ENCODE data around the gene SLC30A10. TPM values are rescaled to one million over a fixed set of nuclear protein-coding genes. Genes with fewer than 3 reads are reported as not detected.
"Not testable (repeated sequence)": the region's sequence is repeated elsewhere in the genome, so short reads cannot be mapped to it uniquely, and the experiment has no call there.

Gene SLC30A10
- total RNA-seq, 1 donor from 2014 or later = 0.09 TPM

- Histone ChIP-seq H3K79me2 (ENCODE audit: low read depth) (no peaks in the 10 kb centered on the region), H2AFZ (replicated peaks) (no peak overlapping the region), H3K4me3 (no peak overlapping the region), H3K27ac (no peak overlapping the region), H3F3A (ENCODE audit: low read depth) (peaks cover 3% of the 10 kb centered on the region), H3K9me3 (ENCODE audit: low read depth) (no peaks in the 10 kb centered on the region), H4K20me1 (ENCODE audit: low read depth) (no peaks in the 10 kb centered on the region), H3K36me3 (no peaks in the 10 kb centered on the region), H3K4me1 (no peaks in the 10 kb centered on the region), H3K4me2 (no peak overlapping the region), H3K27me3 (no peaks in the 10 kb centered on the region), H3K9ac (no peak overlapping the region)
- Mint-ChIP-seq H3K4me1 (peaks cover 3% of the 10 kb centered on the region), H3K9me3 (peaks cover 2% of the 10 kb centered on the region), H3K27ac (no peak overlapping the region), H3K4me3 (no peak overlapping the region), H3K27me3 (ENCODE audit: insufficient read depth, low read depth) (no peaks in the 10 kb centered on the region), H3K36me3 (no peaks in the 10 kb centered on the region)
- no peak for DNase-seq (ENCODE audit: low spot score)
- TF ChIP-seq CTCF (IDR thresholded peaks at IDR 0.05) = no peak
- no peak for TF ChIP-seq EZH2phosphoT487 (IDR thresholded peaks at IDR 0.05)
- TF ChIP-seq EZH2 (IDR thresholded peaks at IDR 0.05) = no peak
Observed at GRCh38 chr1:219954736-219955421, 26.5 kb upstream of the SLC30A10 start.

- Histone ChIP-seq H3K4me2 (no peak overlapping the region), H3F3A (ENCODE audit: low read depth) (no peaks in the 10 kb centered on the region), H3K79me2 (ENCODE audit: low read depth) (no peaks in the 10 kb centered on the region), H3K4me3 (no peak overlapping the region), H3K9me3 (ENCODE audit: low read depth) (no peaks in the 10 kb centered on the region), H3K9ac (no peak overlapping the region), H2AFZ (replicated peaks) (no peak overlapping the region), H3K27ac (no peak overlapping the region), H3K4me1 (no peaks in the 10 kb centered on the region), H3K36me3 (no peaks in the 10 kb centered on the region), H3K27me3 (no peaks in the 10 kb centered on the region), H4K20me1 (ENCODE audit: low read depth) (no peaks in the 10 kb centered on the region)
- H3K4me3 Mint-ChIP-seq = no peak overlapping the region
- no peak for DNase-seq (ENCODE audit: low spot score)
- no peaks in the 10 kb centered on the region for H3K27me3 Mint-ChIP-seq (ENCODE audit: insufficient read depth, low read depth)
- peaks cover 2% of the 10 kb centered on the region for H3K9me3 Mint-ChIP-seq
- H3K36me3 Mint-ChIP-seq = no peaks in the 10 kb centered on the region
- no peak overlapping the region for H3K27ac Mint-ChIP-seq
- TF ChIP-seq EZH2 (IDR thresholded peaks at IDR 0.05) (no peak), CTCF (IDR thresholded peaks at IDR 0.05) (no peak), EZH2phosphoT487 (IDR thresholded peaks at IDR 0.05) (no peak)
- peaks cover 3% of the 10 kb centered on the region for H3K4me1 Mint-ChIP-seq
Observed at GRCh38 chr1:219954052-219954451, 25.7 kb upstream of the SLC30A10 start.

- H4K20me1 ChIP-seq (ENCODE audit: low read depth) = no peaks in the 10 kb centered on the region
- Mint-ChIP-seq H3K27me3 (ENCODE audit: insufficient read depth, low read depth) (no peaks in the 10 kb centered on the region), H3K27ac (no peak overlapping the region), H3K4me3 (no peak overlapping the region), H3K9me3 (peaks cover 2% of the 10 kb centered on the region), H3K36me3 (no peaks in the 10 kb centered on the region), H3K4me1 (peaks cover 3% of the 10 kb centered on the region)
- no peak overlapping the region for H3K4me2 ChIP-seq
- H3K27ac ChIP-seq = no peak overlapping the region
- H3K4me1 ChIP-seq = no peaks in the 10 kb centered on the region
- H3K79me2 ChIP-seq (ENCODE audit: low read depth) = no peaks in the 10 kb centered on the region
- H3K27me3 ChIP-seq = no peaks in the 10 kb centered on the region
- H3K9me3 ChIP-seq (ENCODE audit: low read depth) = no peaks in the 10 kb centered on the region
- H3K4me3 ChIP-seq = no peak overlapping the region
- H3F3A ChIP-seq (ENCODE audit: low read depth) = no peaks in the 10 kb centered on the region
- H3K9ac ChIP-seq = no peak overlapping the region
- no peak for DNase-seq (ENCODE audit: low spot score)
- TF ChIP-seq EZH2 (IDR thresholded peaks at IDR 0.05) = no peak
- no peak for TF ChIP-seq EZH2phosphoT487 (IDR thresholded peaks at IDR 0.05)
- no peak for TF ChIP-seq CTCF (IDR thresholded peaks at IDR 0.05)
- no peaks in the 10 kb centered on the region for H3K36me3 ChIP-seq
- H2AFZ ChIP-seq (replicated peaks) = no peak overlapping the region
Observed at GRCh38 chr1:219952361-219952760, 24.0 kb upstream of the SLC30A10 start.

- H3K9me3 Mint-ChIP-seq, H3K4me1 ChIP-seq: not testable (repeated sequence)
Observed at GRCh38 chr1:219949227-219949626, 20.9 kb upstream of the SLC30A10 start.

GRCh38 chr1:219948766-219949165 lies 20.4 kb upstream of the SLC30A10 start:
- not testable (repeated sequence) for H3K27ac ChIP-seq; H3K4me3 Mint-ChIP-seq; H3K79me2 ChIP-seq (ENCODE audit: low read depth); H3K4me3 ChIP-seq; H3K27me3 ChIP-seq; H3F3A ChIP-seq (ENCODE audit: low read depth); H3K4me1 ChIP-seq; H3K36me3 Mint-ChIP-seq; H3K9me3 Mint-ChIP-seq; H3K4me1 Mint-ChIP-seq; H2AFZ ChIP-seq (replicated peaks); H4K20me1 ChIP-seq (ENCODE audit: low read depth); H3K9ac ChIP-seq; H3K9me3 ChIP-seq (ENCODE audit: low read depth); H3K4me2 ChIP-seq; H3K36me3 ChIP-seq; H3K27ac Mint-ChIP-seq; H3K27me3 Mint-ChIP-seq (ENCODE audit: insufficient read depth, low read depth); DNase-seq (ENCODE audit: low spot score)

More at GRCh38 chr1:219949227-219949626, 20.9 kb upstream of the SLC30A10 start:
- not testable (repeated sequence) for H3K36me3 Mint-ChIP-seq; H3F3A ChIP-seq (ENCODE audit: low read depth); H3K27ac Mint-ChIP-seq; DNase-seq (ENCODE audit: low spot score); H3K9me3 ChIP-seq (ENCODE audit: low read depth); H3K4me2 ChIP-seq; H3K27me3 Mint-ChIP-seq (ENCODE audit: insufficient read depth, low read depth); H3K9ac ChIP-seq; H3K27ac ChIP-seq; H3K36me3 ChIP-seq; H3K27me3 ChIP-seq; H3K4me1 Mint-ChIP-seq; H2AFZ ChIP-seq (replicated peaks); H4K20me1 ChIP-seq (ENCODE audit: low read depth); H3K79me2 ChIP-seq (ENCODE audit: low read depth); H3K4me3 ChIP-seq; H3K4me3 Mint-ChIP-seq
